GM12878 (cell line): ENCODE data around the gene LRP10. TPM values are rescaled to one million over a fixed set of nuclear protein-coding genes. Genes with fewer than 3 reads are reported as not detected.

Experiments
- ATAC-seq: fragments of 200-7000 bp; cut with Tn5 transposase; 3 replicates; pipeline ENCODE4 v1.9.1; 2020; ENCODE audit warnings: mild to moderate bottlenecking, moderate library complexity
- BruUV-seq: library from RNA; stranded (reverse); fragments of 400-500 nt; replicated peaks from 2 replicates; lab custom pipeline; 2021; lab: Mats Ljungman, UMichigan
- CTCF ChIA-PET: fragments of 300-600 bp; sonication (Branson Sonifier 250); formaldehyde crosslinking; extraction: SDS; loops from one replicate; lab custom pipeline; 2021; ENCODE audit warnings: inconsistent platforms; lab: Yijun Ruan, JAX
- POLR2A ChIA-PET: fragments of 350-600 bp; formaldehyde crosslinking; extraction: SDS; loops from one replicate; lab custom pipeline; 2021; ENCODE audit warnings: inconsistent platforms; lab: Charles Lee
- RAD21 ChIA-PET: fragments of 300-600 bp; sonication (Branson Sonifier 250); formaldehyde crosslinking; loops from one replicate; lab custom pipeline; 2023; ENCODE audit warnings: antibody characterized with exemption; ENCODE audit not compliant: unreplicated experiment; lab: Charles Lee
- SMC1A ChIA-PET: fragments of 300-600 bp; sonication (Branson Sonifier 250); formaldehyde crosslinking; loops from one replicate; lab custom pipeline; 2023; ENCODE audit not compliant: unreplicated experiment, uncharacterized antibody; lab: Charles Lee
- DNase-seq: peaks from one replicate; pipeline ENCODE4 v3.0.0-alpha.2; 2011; ENCODE audit warnings: low read depth, low spot score
- FAIRE-seq: peaks from 3 replicates; lab custom pipeline; 2011; peaks lifted over from hg19 to GRCh38; lab: Jason Lieb, UNC
- H2AFZ ChIP-seq: 2 replicates; pipeline ENCODE4 v1.6.0; 2011; ENCODE audit warnings: low read depth, low read length, control low read depth; ENCODE audit not compliant: control insufficient read depth
- H3K27ac ChIP-seq: 2 replicates; pipeline ENCODE4 v1.5.1; 2011; ENCODE audit warnings: control low read depth; ENCODE audit not compliant: control insufficient read depth, insufficient read depth
- H3K27me3 ChIP-seq, 2 experiments: replicated peaks in 1 of 2; 2 replicates each; pipeline versions ENCODE4 v1.6.0 to v1.6.1; 2011; ENCODE audit warnings: low read length in 1 of 2; ENCODE audit not compliant: control insufficient read depth in 2 of 2, insufficient read depth in 2 of 2
- H3K36me3 ChIP-seq, 2 experiments: 2 replicates each; pipeline ENCODE4 v1.5.1; 2011; ENCODE audit warnings: low read length in 1 of 2; ENCODE audit not compliant: control insufficient read depth in 2 of 2, insufficient read depth in 2 of 2
- H3K4me1 ChIP-seq: 2 replicates; pipeline ENCODE4 v1.6.1; 2011; ENCODE audit warnings: mild to moderate bottlenecking, low read length, moderate library complexity, mixed read lengths; ENCODE audit not compliant: control insufficient read depth, insufficient read depth
- H3K4me2 ChIP-seq: 2 replicates; pipeline ENCODE4 v1.6.0; 2011; ENCODE audit warnings: control low read depth; ENCODE audit not compliant: control insufficient read depth, insufficient read depth
- H3K4me3 ChIP-seq: fragments of 200-600 bp; sonication (generic); 2 replicates; pipeline ENCODE4 v1.5.1; 2016
- H3K79me2 ChIP-seq: 2 replicates; pipeline ENCODE4 v1.6.0; 2011; ENCODE audit warnings: low read length; ENCODE audit not compliant: control insufficient read depth, insufficient read depth
- H3K9ac ChIP-seq: 2 replicates; pipeline ENCODE4 v1.8.0; 2011; ENCODE audit warnings: low read length, control low read depth, mixed read lengths; ENCODE audit not compliant: control insufficient read depth, insufficient read depth
- H3K9me3 ChIP-seq: replicated peaks from 3 replicates; pipeline ENCODE4 v1.5.1; 2011; ENCODE audit warnings: mild to moderate bottlenecking, low read length; ENCODE audit not compliant: control insufficient read depth, insufficient read depth
- H4K20me1 ChIP-seq: 2 replicates; pipeline ENCODE4 v1.6.0; 2011; ENCODE audit not compliant: control insufficient read depth, insufficient read depth
- ASH2L ChIP-seq: fragments of 300-600, 200-600 bp; sonication (generic); IDR thresholded peaks from 2 replicates; pipeline ENCODE4 v1.6.1; 2017; ENCODE audit warnings: low read depth, mild to moderate bottlenecking, borderline replicate concordance
- CHD4 ChIP-seq: fragments of 200-600 bp; sonication (generic); IDR thresholded peaks from 2 replicates; pipeline ENCODE4 v1.6.1; 2016; ENCODE audit warnings: mild to moderate bottlenecking
- CREM ChIP-seq: IDR thresholded peaks from 2 replicates; pipeline ENCODE4 v1.6.1; 2014; ENCODE audit warnings: antibody characterized with exemption, low read depth
- EED ChIP-seq: sonication (generic); IDR thresholded peaks from 2 replicates; pipeline ENCODE4 v1.6.1; 2016; ENCODE audit warnings: antibody characterized with exemption, low read depth
- GABPA ChIP-seq: IDR thresholded peaks from 2 replicates; pipeline ENCODE4 v1.6.1; 2014; ENCODE audit warnings: antibody characterized with exemption, low read depth, mild to moderate bottlenecking, inconsistent platforms
- HCFC1 ChIP-seq: fragments of 150-350 bp; IDR thresholded peaks from 2 replicates; pipeline ENCODE4 v1.6.1; 2014; ENCODE audit warnings: low read length
- IRF4 ChIP-seq: IDR thresholded peaks from 2 replicates; pipeline ENCODE4 v1.6.1; 2011; ENCODE audit warnings: low read depth, low read length
- KLF5 ChIP-seq: fragments of 450-650 bp; IDR thresholded peaks from 2 replicates; pipeline ENCODE4 v1.6.1; 2014; ENCODE audit warnings: mild to moderate bottlenecking; ENCODE audit not compliant: partially characterized antibody
- MEF2A ChIP-seq: IDR thresholded peaks from 2 replicates; pipeline ENCODE4 v1.6.1; 2011; ENCODE audit warnings: low read depth, mild to moderate bottlenecking, low read length, moderate library complexity; ENCODE audit not compliant: insufficient read depth
- MEF2B ChIP-seq: fragments of 450-650 bp; IDR thresholded peaks from 2 replicates; pipeline ENCODE4 v1.6.1; 2018; ENCODE audit warnings: mild to moderate bottlenecking, moderate library complexity; ENCODE audit not compliant: partially characterized antibody, poor library complexity, severe bottlenecking
- PBX3 ChIP-seq: IDR thresholded peaks from 2 replicates; pipeline ENCODE4 v1.6.1; 2011; ENCODE audit warnings: mild to moderate bottlenecking, low read depth, low read length, moderate library complexity; ENCODE audit not compliant: insufficient replicate concordance
- POLR2AphosphoS2 ChIP-seq: IDR thresholded peaks from 2 replicates; pipeline ENCODE4 v1.6.1; 2011; ENCODE audit warnings: low read depth, mild to moderate bottlenecking, low read length, improper control_type of control experiment, moderate library complexity
- PRDM15 ChIP-seq: fragments of 450-650 bp; formaldehyde crosslinking; IDR thresholded peaks from 2 replicates; pipeline ENCODE4 v1.4.0; 2020; ENCODE audit warnings: mild to moderate bottlenecking, moderate library complexity
- RAD21 ChIP-seq: IDR thresholded peaks from 2 replicates; pipeline ENCODE4 v1.6.1; 2011; ENCODE audit warnings: mild to moderate bottlenecking, low read depth, low read length, moderate library complexity; ENCODE audit not compliant: insufficient read depth
- RAD51 ChIP-seq: fragments of 450-650 bp; IDR thresholded peaks from 2 replicates; pipeline ENCODE4 v1.6.1; 2016; ENCODE audit warnings: moderate library complexity, mild to moderate bottlenecking, inconsistent platforms
- RFX5 ChIP-seq: IDR thresholded peaks from 2 replicates; pipeline ENCODE4 v1.6.1; 2011; ENCODE audit warnings: low read depth, low read length, improper control_type of control experiment
- TBL1XR1 ChIP-seq: IDR thresholded peaks from 2 replicates; pipeline ENCODE4 v1.6.1; 2012; ENCODE audit warnings: low read depth, low read length, improper control_type of control experiment
- ZNF384 ChIP-seq: IDR thresholded peaks from 2 replicates; pipeline ENCODE4 v1.6.1; 2012; ENCODE audit warnings: low read depth, mild to moderate bottlenecking, low read length, improper control_type of control experiment, borderline replicate concordance
- ZNF622 ChIP-seq: fragments of 450-650 bp; IDR thresholded peaks from 2 replicates; pipeline ENCODE4 v1.6.1; 2017; ENCODE audit warnings: mild to moderate bottlenecking, inconsistent platforms
- WGBS: methylation state at CpG from one replicate; pipeline ENCODE4 v1.1.6; 2016; ENCODE audit warnings: low lambda C conversion rate; ENCODE audit not compliant: insufficient replicate concordance, insufficient coverage; ENCODE audit errors: missing lambda C conversion rate; 5-methylcytosine and 5-hydroxymethylcytosine counted together
- in situ Hi-C: fragments of 300-500 bp; cut with MboI; formaldehyde crosslinking; loops from 9 replicates; pipeline ENCODE4 v1.14.3; 2018; ENCODE audit warnings: mixed read lengths
- intact Hi-C: fragments of 100-400 bp; cut with micrococcal nuclease; formaldehyde crosslinking; loops from one replicate; pipeline ENCODE4 v1.14.2; 2022; ENCODE audit not compliant: unreplicated experiment
- polyA plus RNA-seq, 11 experiments: library from polyadenylated mRNA; depleted of rRNA in 4 of 11; unstranded in 6 of 11; stranded (reverse) in 5 of 11; fragments of >200 nt; fragmentation: Nextera tagmentation in 4 of 11; fragmentation: Illumina TruSeq in 1 of 11; extraction: Ambion mirVana in 4 of 11; extraction: Trizol in 1 of 11; gene quantifications; 1 replicate in 1 of 11; 2 replicates in 10 of 11; pipeline versions ENCODE4 v1.2.1 to v1.2.3, GENCODE V29; 2011 to 2016; ENCODE audit warnings: inconsistent platforms in 2 of 11, missing spikeins in 2 of 11, low read depth in 1 of 11
- total RNA-seq, 4 experiments: library from RNA; depleted of rRNA in 3 of 4; stranded (reverse); fragments of >200 nt in 3 of 4; fragmentation: Illumina TruSeq in 1 of 4; extraction: Trizol in 1 of 4; gene quantifications; 2 replicates each; pipeline versions ENCODE4 v1.2.1 to v1.2.3, GENCODE V29; 2013 to 2021

The LRP10 gene
- total and polyA plus RNA-seq, 10 of the 15 experiments (the other 5 are each of a cell fraction or from before 2014, with no cell fraction given), result 3.0 to 56.9 (median 20.9) TPM

GRCh38 chr14:22910916-22911315 is 39.4 kb downstream of the LRP10 start:
- Histone ChIP-seq H3K4me3 (no peak overlapping the region), H3K4me1 (no peaks in the 10 kb centered on the region), H3K9ac (no peak overlapping the region), H3K27ac (no peak overlapping the region), H3K9me3 (no peaks in the 10 kb centered on the region), H2AFZ (no peak overlapping the region), H3K27me3 (no peaks in the 10 kb centered on the region), H3K4me2 (no peak overlapping the region), H4K20me1 (no peaks in the 10 kb centered on the region), H3K79me2 (peaks cover 19% of the 10 kb centered on the region), H3K36me3 (peaks cover 2 to 17% of the 10 kb centered on the region in 2 experiments; a peak in 3 of 4 replicates)
- CTCF ChIA-PET, result interaction anchor here (1.2 to 2.0 kb wide), 3 partner anchors 10 to 145 kb away, joined by 3 to 8 read pairs (median 3); no protein-coding TSS in a partner anchor
- intact Hi-C loops (loop anchor here (10.0 kb wide), 1 partner anchor 426 kb away; no protein-coding TSS in a partner anchor), in situ Hi-C loops (no loop called here)
- TF ChIP-seq RAD51 (no peak), MEF2B (no peak), ZNF384 (no peak), KLF5 (no peak), MEF2A (no peak), GABPA (no peak), EED (no peak), HCFC1 (no peak), ZNF622 (no peak), RFX5 (no peak), RAD21 (no peak), IRF4 (no peak), ASH2L (no peak), PRDM15 (no peak), TBL1XR1 (no peak), PBX3 (no peak), POLR2AphosphoS2 (no peak), CHD4 (no peak), CREM (no peak)
- DNase-seq (no peak), FAIRE-seq (no peak), ATAC-seq (no peak)
- RAD21 ChIA-PET, result no interaction called here
- BruUV-seq, result no TSS peak
- POLR2A ChIA-PET, result interaction anchor here (0.7 kb wide), 1 partner anchor 95 kb away, joined by 3 read pairs; no protein-coding TSS in a partner anchor
- 82% methylated on average over 5 of the region's 5 CpGs for WGBS
- SMC1A ChIA-PET, result interaction anchor here (1.0 to 1.1 kb wide), 2 partner anchors 9 to 19 kb away, joined by 3 read pairs; partner anchors contain the start of gene PRMT5
